ENCODE results near the gene C1orf94. TPM values are rescaled to one million over a fixed set of nuclear protein-coding genes. Genes with fewer than 3 reads are reported as not detected.
A peak's percentile ranks its signal among the peaks of the same experiment; 100 is the strongest.

Gene C1orf94
- total and polyA plus RNA-seq, 10 of the 15 experiments (the other 5 are each of a cell fraction or from before 2014, with no cell fraction given), result not detected

- TF ChIP-seq WRNIP1 (IDR thresholded peaks at IDR 0.05; ENCODE audit: borderline replicate concordance, low read depth, low read length), result no peak
These were observed 39.3 kb upstream of the C1orf94 start (continued) for GRCh38 chr1:34137411-34137810.

- no TSS peak for BruUV-seq (replicated peaks)
- Histone ChIP-seq H3K79me2 (ENCODE audit: control insufficient read depth, insufficient read depth, low read length) (no peaks in the 10 kb centered on the region), H2AFZ (ENCODE audit: control insufficient read depth, low read depth, low read length) (no peak overlapping the region), H3K4me1 (ENCODE audit: control insufficient read depth, insufficient read depth, low read length) (peaks cover 5% of the 10 kb centered on the region), H3K27ac (ENCODE audit: control insufficient read depth, insufficient read depth) (no peak overlapping the region), H3K36me3 (ENCODE audit: control insufficient read depth in 2 of 2, insufficient read depth in 2 of 2, low read length in 1 of 2) (no peaks in the 10 kb centered on the region), H3K9me3 (replicated peaks; ENCODE audit: control insufficient read depth, insufficient read depth, low read length) (no peaks in the 10 kb centered on the region), H3K27me3 (replicated peaks in 1 of 2; ENCODE audit: control insufficient read depth in 2 of 2, insufficient read depth in 2 of 2, low read length in 1 of 2) (no peaks in the 10 kb centered on the region), H3K9ac (ENCODE audit: control insufficient read depth, insufficient read depth, low read length) (no peak overlapping the region), H4K20me1 (ENCODE audit: control insufficient read depth, insufficient read depth) (0 out of 2 replicates have a peak, but pooled peaks cover 2% of the 10 kb centered on the region), H3K4me3 (no peak overlapping the region), H3K4me2 (ENCODE audit: control insufficient read depth, insufficient read depth) (no peak overlapping the region)
- TF ChIP-seq RUNX3 (IDR thresholded peaks at IDR 0.05; ENCODE audit: low read length) (peak; percentile 10; the same call in 1 of the 2 replicates), TCF12 (IDR thresholded peaks at IDR 0.05; ENCODE audit: low read depth, low read length) (no peak), E4F1 (IDR thresholded peaks at IDR 0.05; ENCODE audit: borderline replicate concordance, partially characterized antibody) (no peak), SPI1 (IDR thresholded peaks at IDR 0.05; ENCODE audit: borderline replicate concordance, insufficient read depth, low read depth, low read length) (peak; percentile 85), MAX (IDR thresholded peaks at IDR 0.05; ENCODE audit: low read depth, low read length) (no peak)
- intact Hi-C loops (cut with micrococcal nuclease; ENCODE audit: unreplicated experiment) (no loop called here), in situ Hi-C loops (cut with MboI) (no loop called here)
- DNase-seq (ENCODE audit: low read depth, low spot score), result no peak
- FAIRE-seq, result no peak
- ChIA-PET CTCF (no interaction called here), RAD21 (ENCODE audit: unreplicated experiment) (no interaction called here), SMC1A (ENCODE audit: uncharacterized antibody, unreplicated experiment) (no interaction called here), POLR2A (interaction anchor here (0.6 kb wide), 1 partner anchor 1970 kb away, joined by 4 read pairs; no protein-coding TSS in a partner anchor)
- 4% methylated on average over 6 of the region's 7 CpGs for WGBS (ENCODE audit: insufficient coverage, insufficient replicate concordance, low lambda C conversion rate, missing lambda C conversion rate)
- no peak for ATAC-seq
These were observed 36.6 kb upstream of the C1orf94 start for GRCh38 chr1:34140011-34140676.

Data from GM12878 (cell line).